Endothelial cell of umbilical vein (primary cell): Measurements from ENCODE around the gene COL6A3. TPM values are rescaled to one million over a fixed set of nuclear protein-coding genes. Genes with fewer than 3 reads are reported as not detected.

Source experiments
- BruUV-seq: library from RNA; stranded (reverse); fragments of 400-500 nt; replicated peaks from 2 replicates; lab custom pipeline; 2021; lab: Mats Ljungman, UMichigan
- CTCF ChIA-PET: fragments of 300-600, 350-600 bp; sonication (Branson Sonifier 250); formaldehyde crosslinking; loops from one replicate; lab custom pipeline; 2021; ENCODE audit warnings: antibody characterized with exemption, inconsistent platforms; lab: Charles Lee
- POLR2A ChIA-PET: fragments of 300-600, 350-600 bp; sonication (Branson Sonifier 250); formaldehyde crosslinking; loops from one replicate; lab custom pipeline; 2021; ENCODE audit warnings: antibody characterized with exemption, inconsistent platforms; lab: Charles Lee
- DNase-seq: peaks from one replicate; pipeline ENCODE4 v3.0.0-alpha.2; 2011; ENCODE audit warnings: low read depth, low spot score
- FAIRE-seq: peaks from 2 replicates; lab custom pipeline; 2011; peaks lifted over from hg19 to GRCh38; lab: Jason Lieb, UNC
- H2AFZ ChIP-seq: 2 replicates; pipeline ENCODE4 v1.6.0; 2012; ENCODE audit warnings: low read depth, low read length, control low read depth, inconsistent platforms
- H3K27ac ChIP-seq: 2 replicates; pipeline ENCODE4 v1.5.1; 2011; ENCODE audit warnings: low read depth, mild to moderate bottlenecking, control low read depth, low read length, moderate library complexity; ENCODE audit not compliant: insufficient read depth
- H3K27me3 ChIP-seq, 2 experiments: 2 replicates each; pipeline versions ENCODE4 v1.6.0 to v1.6.1; 2011; ENCODE audit warnings: low read length in 2 of 2, mixed read lengths in 1 of 2; ENCODE audit not compliant: control insufficient read depth in 2 of 2, insufficient read depth in 2 of 2
- H3K36me3 ChIP-seq, 2 experiments: 2 replicates in 1 of 2; 3 replicates in 1 of 2; pipeline ENCODE4 v1.5.1; 2011; ENCODE audit warnings: low read length in 2 of 2, mild to moderate bottlenecking in 1 of 2, moderate library complexity in 1 of 2; ENCODE audit not compliant: control insufficient read depth in 2 of 2, insufficient read depth in 2 of 2; ENCODE audit errors: extremely low read depth in 1 of 2
- H3K4me1 ChIP-seq: 3 replicates; pipeline ENCODE4 v1.5.1; 2011; ENCODE audit warnings: mild to moderate bottlenecking, low read length; ENCODE audit not compliant: control insufficient read depth, insufficient read depth; ENCODE audit errors: extremely low read depth
- H3K4me2 ChIP-seq: 2 replicates; pipeline ENCODE4 v1.6.1; 2011; ENCODE audit warnings: low read length, control low read depth, mixed read lengths; ENCODE audit not compliant: insufficient read depth
- H3K4me3 ChIP-seq, 3 experiments: fragments of 200-600 bp in 1 of 3; sonication (generic), shearing (Covaris generic) in 1 of 3; replicated peaks in 1 of 3; 2 replicates each; pipeline ENCODE4 v1.5.1; 2011 to 2016; ENCODE audit warnings: control low read depth in 3 of 3, low read length in 3 of 3, mild to moderate bottlenecking in 2 of 3, inconsistent platforms in 1 of 3, low read depth in 1 of 3, moderate library complexity in 1 of 3; ENCODE audit not compliant: insufficient read depth in 1 of 3
- H3K79me2 ChIP-seq: 2 replicates; pipeline ENCODE4 v1.6.0; 2012; ENCODE audit warnings: low read length, inconsistent platforms; ENCODE audit not compliant: control insufficient read depth, insufficient read depth
- H3K9ac ChIP-seq: replicated peaks from 2 replicates; pipeline ENCODE3; 2011; ENCODE audit warnings: low read length, control low read depth; ENCODE audit not compliant: insufficient read depth; ENCODE audit errors: extremely low read depth
- H3K9me1 ChIP-seq: replicated peaks from 3 replicates; pipeline ENCODE4 v1.6.0; 2011; ENCODE audit warnings: mild to moderate bottlenecking, low read length; ENCODE audit not compliant: control insufficient read depth, insufficient read depth; ENCODE audit errors: extremely low read depth
- H3K9me3 ChIP-seq: replicated peaks from 2 replicates; pipeline ENCODE4 v1.5.1; 2012; ENCODE audit warnings: low read length, inconsistent platforms; ENCODE audit not compliant: control insufficient read depth, insufficient read depth
- H4K20me1 ChIP-seq: replicated peaks from 2 replicates; pipeline ENCODE3; 2011; ENCODE audit warnings: mild to moderate bottlenecking, low read length; ENCODE audit not compliant: control insufficient read depth, insufficient read depth; ENCODE audit errors: extremely low read depth
- CTCF ChIP-seq, 2 donors: IDR thresholded peaks; 1 replicate in 1 of 2; 2 replicates in 1 of 2; pipeline ENCODE4 v1.5.1; 2011; ENCODE audit warnings: low read length in 2 of 2, mild to moderate bottlenecking in 2 of 2, moderate library complexity in 2 of 2, control low read depth in 1 of 2, inconsistent platforms in 1 of 2, low read depth in 1 of 2; ENCODE audit not compliant: insufficient read depth in 1 of 2; ENCODE audit errors: extremely low read depth in 1 of 2
- EZH2 ChIP-seq: IDR thresholded peaks from 2 replicates; pipeline ENCODE4 v1.6.1; 2012; ENCODE audit warnings: borderline replicate concordance, low read depth, mild to moderate bottlenecking, moderate library complexity, low read length, inconsistent platforms; ENCODE audit not compliant: severe bottlenecking
- FOS ChIP-seq: IDR thresholded peaks from 2 replicates; pipeline ENCODE4 v1.6.1; 2011; ENCODE audit warnings: mild to moderate bottlenecking, low read length, moderate library complexity, borderline replicate concordance; ENCODE audit not compliant: insufficient read depth
- GATA2 ChIP-seq: IDR thresholded peaks from 2 replicates; pipeline ENCODE4 v1.7.0; 2011; ENCODE audit warnings: low read depth, mild to moderate bottlenecking, moderate library complexity, mixed read lengths, low read length; ENCODE audit not compliant: insufficient read length, insufficient read depth
- JUN ChIP-seq: IDR thresholded peaks from 2 replicates; pipeline ENCODE4 v1.6.1; 2011; ENCODE audit warnings: borderline replicate concordance, low read depth; ENCODE audit not compliant: insufficient read length, insufficient read depth
- MYC ChIP-seq: IDR thresholded peaks from one replicate; pipeline ENCODE4 v1.6.1; 2011; ENCODE audit warnings: mild to moderate bottlenecking, low read depth, low read length
- POLR2A ChIP-seq: IDR thresholded peaks from 2 replicates; pipeline ENCODE4 v1.6.1; 2012; ENCODE audit warnings: low read depth, mild to moderate bottlenecking, control low read depth, low read length
- POLR2AphosphoS5 ChIP-seq: IDR thresholded peaks from 2 replicates; pipeline ENCODE4 v1.6.1; 2012; ENCODE audit warnings: low read depth, mild to moderate bottlenecking, control low read depth, low read length, moderate library complexity; ENCODE audit not compliant: insufficient read depth
- dilution Hi-C: fragments of 300-500 bp; cut with MboI; formaldehyde crosslinking; loops from one replicate; pipeline ENCODE4 v1.15.0; 2019; ENCODE audit warnings: low sequenced_read_pairs; ENCODE audit not compliant: extremely low pct_ligation_motif_present
- intact Hi-C: fragments of 100-400 bp; cut with micrococcal nuclease; formaldehyde crosslinking; loops from one replicate; pipeline ENCODE4 v1.10.0; 2022
- polyA plus RNA-seq, 4 experiments: library from polyadenylated mRNA; depleted of rRNA in 3 of 4; stranded (reverse) in 3 of 4; unstranded in 1 of 4; fragments of >200 nt; gene quantifications; 2 replicates each; pipeline versions ENCODE4 v1.2.1 to v1.2.3, GENCODE V29; 2011 to 2012; ENCODE audit warnings: missing spikeins in 1 of 4
- total RNA-seq: library from RNA; stranded (reverse); gene quantifications from 2 replicates; pipeline ENCODE4 v1.2.3, GENCODE V29; 2021
- TF ChIP-seq, protein P1 (sequence below): IDR thresholded peaks from 2 replicates; pipeline ENCODE4 v1.6.1; 2011; ENCODE audit not compliant: insufficient read depth, insufficient read length

Gene COL6A3
- total and polyA plus RNA-seq, 2 donors (not counting 3 experiments of a cell fraction or from before 2014, with no cell fraction given) = 0.03 TPM; not detected in 1

GRCh38 chr2:237300739-237301138, 113.2 kb downstream of the COL6A3 start:
- Histone ChIP-seq H3K9ac (no peak overlapping the region), H2AFZ (no peak overlapping the region), H3K79me2 (no peaks in the 10 kb centered on the region), H3K4me2 (no peak overlapping the region), H3K4me1 (no peaks in the 10 kb centered on the region), H3K4me3 (no peak overlapping the region), H3K9me3 (no peaks in the 10 kb centered on the region), H3K9me1 (no peaks in the 10 kb centered on the region), H3K36me3 (no peaks in the 10 kb centered on the region), H4K20me1 (no peaks in the 10 kb centered on the region), H3K27me3 (peaks cover 3 to 10% of the 10 kb centered on the region in 2 experiments), H3K27ac (no peak overlapping the region)
- CTCF ChIA-PET = interaction anchor here (1.2 to 1.4 kb wide), 2 partner anchors 11 to 121 kb away, joined by 3 to 5 read pairs; no protein-coding TSS in a partner anchor
- dilution Hi-C loops = no loop called here
- no TSS peak for BruUV-seq
- POLR2A ChIA-PET = no interaction called here
- no peak for FAIRE-seq
- no peak for TF ChIP-seq GATA2
- TF ChIP-seq POLR2AphosphoS5 = no peak
- TF ChIP-seq CTCF (IDR thresholded peaks at IDR 0.05; ENCODE audit: extremely low read depth in 1 of 2, insufficient read depth in 1 of 2, low read depth in 1 of 2, low read length in 2 of 2) = no peak
- TF ChIP-seq EZH2 = no peak
- intact Hi-C loops = no loop called here
- DNase-seq = no peak

DNA sequence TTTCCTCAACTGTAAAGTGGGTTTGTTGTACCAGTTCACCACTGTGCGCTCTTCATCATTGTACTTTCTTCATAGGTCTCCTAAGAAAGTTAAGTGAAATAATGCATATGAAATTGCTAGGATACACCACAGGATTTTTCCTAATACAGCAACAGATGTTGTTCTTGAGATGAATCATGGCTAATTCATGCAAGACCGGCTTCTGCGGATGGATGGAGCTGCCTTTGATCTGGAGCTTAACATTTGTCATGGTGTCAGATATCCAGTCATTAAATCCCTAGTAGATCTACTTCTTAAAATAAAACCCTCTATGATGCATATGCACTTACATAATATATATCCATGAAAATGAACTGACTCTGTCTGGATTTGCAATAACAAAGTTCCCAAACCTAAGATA, 114.1 kb downstream of the COL6A3 start:
- Histone ChIP-seq H3K9ac (no peak overlapping the region), H3K4me2 (no peak overlapping the region)

More for the DNA sequence above, 114.1 kb downstream of the COL6A3 start:
- BruUV-seq = no TSS peak
- Histone ChIP-seq H4K20me1 (no peaks in the 10 kb centered on the region), H2AFZ (no peak overlapping the region), H3K9me3 (no peaks in the 10 kb centered on the region), H3K4me1 (peaks cover 4% of the 10 kb centered on the region), H3K9me1 (no peaks in the 10 kb centered on the region), H3K4me3 (no peak overlapping the region), H3K79me2 (no peaks in the 10 kb centered on the region), H3K27ac (no peak overlapping the region), H3K36me3 (no peaks in the 10 kb centered on the region), H3K27me3 (peaks cover 3 to 10% of the 10 kb centered on the region in 2 experiments)
- dilution Hi-C loops = no loop called here
- TF ChIP-seq MYC (no peak), EZH2 (no peak), POLR2AphosphoS5 (no peak), CTCF (IDR thresholded peaks at IDR 0.05; ENCODE audit: extremely low read depth in 1 of 2, insufficient read depth in 1 of 2, low read depth in 1 of 2, low read length in 2 of 2) (no peak), POLR2A (no peak), GATA2 (no peak), FOS (no peak), JUN (no peak)
- TF ChIP-seq, protein P1, sequence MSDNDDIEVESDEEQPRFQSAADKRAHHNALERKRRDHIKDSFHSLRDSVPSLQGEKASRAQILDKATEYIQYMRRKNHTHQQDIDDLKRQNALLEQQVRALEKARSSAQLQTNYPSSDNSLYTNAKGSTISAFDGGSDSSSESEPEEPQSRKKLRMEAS = no peak
- ChIA-PET POLR2A (no interaction called here), CTCF (interaction anchor here (1.2 kb wide), 1 partner anchor 122 kb away, joined by 5 read pairs; no protein-coding TSS in a partner anchor)
- FAIRE-seq (no peak), DNase-seq (no peak)
- intact Hi-C loops = no loop called here
